ENCODE results near the gene MEX3D.

DNA sequence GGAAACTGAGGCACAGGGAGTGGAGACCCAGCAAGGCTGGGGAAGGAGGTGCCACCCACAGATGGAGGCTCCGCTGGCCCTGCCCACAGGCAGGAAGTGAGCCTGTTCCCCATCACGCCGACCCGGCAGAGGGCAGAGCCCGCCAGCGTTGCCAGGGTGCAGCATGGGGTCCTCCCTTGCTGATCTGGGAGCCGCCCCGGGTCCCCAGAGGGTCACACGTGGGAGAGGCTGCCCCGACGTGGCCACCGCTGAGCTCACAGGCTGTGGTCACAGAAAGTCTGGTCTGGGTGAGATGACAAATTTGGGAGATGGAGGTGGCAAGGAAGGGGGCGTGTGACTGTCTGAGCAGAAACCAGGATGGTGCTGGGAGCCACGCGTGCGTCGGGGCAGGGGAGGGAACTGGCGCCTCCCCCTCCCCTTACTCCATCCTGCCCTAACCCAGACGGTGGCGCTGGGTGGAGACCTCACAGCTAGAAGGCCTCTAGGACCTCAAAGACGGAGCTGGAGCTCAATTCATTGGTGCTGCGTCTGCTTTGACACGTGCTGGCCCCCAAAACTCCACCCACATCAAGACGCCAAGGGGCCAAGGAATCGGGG, 7.7 kb downstream of the MEX3D start:
- TF ChIP-seq CTCF (optimal IDR thresholded peaks at IDR 0.05 in 1 of 3, IDR thresholded peaks at IDR 0.05 in 1 of 3, conservative IDR thresholded peaks at IDR 0.05 in 1 of 3; ENCODE audit: extremely low read depth in 1 of 3, insufficient read depth in 2 of 3, low read length in 3 of 3) (no peak), EZH2 (IDR thresholded peaks at IDR 0.05; ENCODE audit: low read length) (no peak)

All from keratinocyte (primary cell).